ENCODE measurements around the gene OTOGL.
"Not testable (repeated sequence)": the region's sequence is repeated elsewhere in the genome, so short reads cannot be mapped to it uniquely, and the experiment has no call there.

OTOGL gene

GRCh38 chr12:80186727-80187217, 87.4 kb downstream of the OTOGL start:
- DNase-seq: peak; percentile 21 to 40

- no peak for DNase-seq
These were observed 88.3 kb downstream of the OTOGL start for GRCh38 chr12:80187660-80188090.

- DNase-seq: no peak
These were observed 89.2 kb downstream of the OTOGL start for GRCh38 chr12:80188576-80188975.

GRCh38 chr12:80189241-80189640, 89.9 kb downstream of the OTOGL start:
- DNase-seq: no peak

GRCh38 chr12:80190001-80190400, 90.7 kb downstream of the OTOGL start:
- no peak for DNase-seq

GRCh38 chr12:80192087-80192486, 92.8 kb downstream of the OTOGL start:
- no peak for DNase-seq

- DNase-seq: no peak
These were observed 94.5 kb downstream of the OTOGL start for GRCh38 chr12:80193865-80194264.

GRCh38 chr12:80195074-80195726, 95.9 kb downstream of the OTOGL start:
- peak in 1 of 2 experiments; percentile 43 for DNase-seq

- no peak for DNase-seq
These were observed 96.4 kb downstream of the OTOGL start for GRCh38 chr12:80195737-80196136.

GRCh38 chr12:80196419-80196818, 97.1 kb downstream of the OTOGL start:
- peak in 1 of 2 experiments; percentile 68 for DNase-seq

- no peak for DNase-seq
These were observed 99.5 kb downstream of the OTOGL start for GRCh38 chr12:80198782-80199337.

- no peak for DNase-seq
These were observed 100.6 kb downstream of the OTOGL start for GRCh38 chr12:80199931-80200330.

- DNase-seq: no peak
These were observed 101.1 kb downstream of the OTOGL start for GRCh38 chr12:80200414-80200813.

GRCh38 chr12:80201908-80202307, 102.6 kb downstream of the OTOGL start:
- DNase-seq: no peak

GRCh38 chr12:80205960-80206359, 106.6 kb downstream of the OTOGL start:
- DNase-seq: no peak

- no peak for DNase-seq
These were observed 108.7 kb downstream of the OTOGL start for GRCh38 chr12:80208071-80208470.

- DNase-seq: no peak
These were observed 112.3 kb downstream of the OTOGL start for GRCh38 chr12:80211671-80212070.

- DNase-seq: no peak
These were observed 113.8 kb downstream of the OTOGL start for GRCh38 chr12:80212938-80213645.

- no peak for DNase-seq
These were observed 114.5 kb downstream of the OTOGL start for GRCh38 chr12:80213871-80214270.

- no peak for DNase-seq
These were observed 117.7 kb downstream of the OTOGL start for GRCh38 chr12:80217011-80217535.

- not testable (repeated sequence) for DNase-seq
These were observed 119.6 kb downstream of the OTOGL start for GRCh38 chr12:80218925-80219324.

- no peak for DNase-seq
These were observed 120.0 kb downstream of the OTOGL start for GRCh38 chr12:80219345-80219744.

- DNase-seq: no peak
These were observed 122.9 kb downstream of the OTOGL start for GRCh38 chr12:80222261-80222660.

GRCh38 chr12:80226576-80226975, 127.2 kb downstream of the OTOGL start:
- no peak for DNase-seq

All from NCI-H1930 (cell line).